Nephron progenitor cell (in vitro differentiated cells): ENCODE data around the gene MCOLN2.
"Not testable (repeated sequence)": the region's sequence is repeated elsewhere in the genome, so short reads cannot be mapped to it uniquely, and the experiment has no call there.

ENCODE experiments used
- DNase-seq: peaks from one replicate; pipeline ENCODE4 v3.0.0; 2021
- H3K27ac Mint-ChIP-seq: 2 replicates; pipeline ENCODE4 v1.8.0; 2021; ENCODE audit warnings: mild to moderate bottlenecking, moderate library complexity, mixed read lengths
- H3K27me3 Mint-ChIP-seq: 2 replicates; pipeline ENCODE4 v1.8.0; 2021; ENCODE audit warnings: mild to moderate bottlenecking, low read depth, mixed read lengths; ENCODE audit not compliant: poor library complexity
- H3K36me3 Mint-ChIP-seq: 2 replicates; pipeline ENCODE4 v1.8.0; 2021; ENCODE audit warnings: low read depth, mixed read lengths
- H3K4me1 Mint-ChIP-seq: 2 replicates; pipeline ENCODE4 v1.8.0; 2021; ENCODE audit warnings: mixed read lengths
- H3K4me3 Mint-ChIP-seq: 2 replicates; pipeline ENCODE4 v1.8.0; 2021; ENCODE audit warnings: mild to moderate bottlenecking, moderate library complexity, mixed read lengths
- H3K9me3 Mint-ChIP-seq: 2 replicates; pipeline ENCODE4 v1.8.0; 2021; ENCODE audit warnings: mild to moderate bottlenecking, moderate library complexity, mixed read lengths
- CTCF ChIP-seq: fragments of 200-600 bp; sonication (generic); IDR thresholded peaks from 2 replicates; pipeline ENCODE4 v1.5.0; 2021; ENCODE audit warnings: antibody characterized with exemption

MCOLN2 gene

DNA sequence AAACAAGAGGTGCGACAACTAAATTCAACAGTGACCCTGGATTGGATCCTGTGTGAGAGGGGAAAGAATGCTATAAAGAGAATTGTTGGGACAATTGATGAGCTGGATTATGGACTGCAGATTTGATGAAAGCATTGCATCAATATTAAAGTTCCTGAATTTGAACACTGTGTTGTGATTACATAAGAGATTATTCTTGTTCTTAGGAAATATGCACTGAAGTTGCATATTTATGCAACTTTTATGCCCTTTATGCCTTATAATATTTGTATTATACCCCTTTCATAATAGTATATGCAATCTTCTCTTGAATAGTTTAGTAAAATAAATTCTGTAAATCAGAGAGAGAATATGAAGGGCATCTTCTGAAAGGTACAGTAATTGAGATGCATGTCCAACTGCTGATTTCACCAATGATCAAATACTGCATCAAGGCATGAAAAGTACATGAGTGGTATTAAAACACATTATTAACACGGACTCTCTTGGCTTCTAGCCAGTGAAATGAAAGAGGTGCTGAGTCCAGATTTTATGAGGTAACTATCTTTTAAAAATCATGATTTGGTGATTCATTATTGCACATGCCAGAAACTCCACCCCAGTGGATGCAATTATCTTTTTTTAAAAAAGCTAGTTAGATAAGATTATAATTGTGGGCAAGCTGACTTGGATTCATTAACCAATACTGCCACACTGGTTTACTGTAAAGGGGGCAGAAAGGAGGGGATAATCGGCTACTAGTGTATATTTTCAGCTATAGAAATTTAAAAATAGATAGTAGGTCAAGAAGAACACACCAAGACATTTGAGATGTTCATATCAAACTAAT lies 84.0 kb downstream of the MCOLN2 start:
- no peaks in the 10 kb centered on the region for H3K36me3 Mint-ChIP-seq
- H3K27me3 Mint-ChIP-seq = peaks cover 9% of the 10 kb centered on the region
- no peak overlapping the region for H3K4me3 Mint-ChIP-seq
- H3K4me1 Mint-ChIP-seq = peaks cover 17% of the 10 kb centered on the region
- no peak overlapping the region for H3K27ac Mint-ChIP-seq
- TF ChIP-seq CTCF = no peak
- no peak for DNase-seq
- no peaks in the 10 kb centered on the region for H3K9me3 Mint-ChIP-seq

GRCh38 chr1:84908746-84909464 lies 88.0 kb downstream of the MCOLN2 start:
- not testable (repeated sequence) for H3K27ac Mint-ChIP-seq, H3K4me3 Mint-ChIP-seq, DNase-seq, H3K9me3 Mint-ChIP-seq, H3K36me3 Mint-ChIP-seq
- peaks cover 13% of the 10 kb centered on the region for H3K4me1 Mint-ChIP-seq
- H3K27me3 Mint-ChIP-seq = peaks cover 16% of the 10 kb centered on the region

GRCh38 chr1:84907095-84907827 lies 89.7 kb downstream of the MCOLN2 start:
- peaks cover 16% of the 10 kb centered on the region for H3K27me3 Mint-ChIP-seq
- no peak for TF ChIP-seq CTCF
- peaks cover 3% of the 10 kb centered on the region for H3K9me3 Mint-ChIP-seq
- H3K36me3 Mint-ChIP-seq = no peaks in the 10 kb centered on the region
- peaks cover 8% of the 10 kb centered on the region for H3K4me1 Mint-ChIP-seq
- no peak overlapping the region for H3K27ac Mint-ChIP-seq
- no peak for DNase-seq
- no peak overlapping the region for H3K4me3 Mint-ChIP-seq

DNA sequence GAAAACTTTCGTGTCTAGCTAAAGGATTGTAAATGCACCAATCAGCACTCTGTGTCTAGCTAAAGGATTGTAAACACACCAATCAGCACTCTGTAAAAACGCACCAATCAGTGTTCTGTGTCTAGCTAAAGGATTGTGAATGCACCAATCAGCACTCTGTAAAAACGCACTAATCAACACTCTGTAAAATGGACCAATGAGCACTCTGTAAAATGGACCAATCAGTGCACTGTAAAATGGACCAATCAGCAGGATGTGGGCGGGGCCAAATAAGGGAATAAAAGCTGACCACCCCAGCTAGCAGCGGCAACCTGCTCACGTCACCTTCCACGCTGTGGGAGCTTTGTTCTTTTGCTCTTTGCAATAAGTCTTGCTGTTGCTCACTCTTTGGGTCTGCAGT lies 94.2 kb downstream of the MCOLN2 start:
- H3K4me3 Mint-ChIP-seq, H3K36me3 Mint-ChIP-seq, H3K4me1 Mint-ChIP-seq, H3K27ac Mint-ChIP-seq, DNase-seq, H3K9me3 Mint-ChIP-seq: not testable (repeated sequence)
- peaks cover 15% of the 10 kb centered on the region for H3K27me3 Mint-ChIP-seq

GRCh38 chr1:84899969-84900368 lies 96.9 kb downstream of the MCOLN2 start:
- DNase-seq = no peak
- Mint-ChIP-seq H3K27ac (no peak overlapping the region), H3K4me3 (no peak overlapping the region), H3K4me1 (peaks cover under 1% of the 10 kb centered on the region), H3K9me3 (peaks cover 13% of the 10 kb centered on the region), H3K27me3 (peaks cover 35% of the 10 kb centered on the region), H3K36me3 (no peaks in the 10 kb centered on the region)
- TF ChIP-seq CTCF = no peak

- Mint-ChIP-seq H3K4me1 (peaks cover 15% of the 10 kb centered on the region), H3K27me3 (peaks cover 69% of the 10 kb centered on the region), H3K9me3 (peaks cover 10% of the 10 kb centered on the region), H3K4me3 (no peak overlapping the region), H3K27ac (no peak overlapping the region), H3K36me3 (no peaks in the 10 kb centered on the region)
- no peak for DNase-seq
- no peak for TF ChIP-seq CTCF
Observed at GRCh38 chr1:84896279-84896678, 100.6 kb downstream of the MCOLN2 start.
